HG03159 (cell line): Measurements from ENCODE around the gene TENT4B.

Source experiments
- ATAC-seq: cut with Tn5 transposase; IDR thresholded peaks from one replicate; pipeline ENCODE4 v1.9.1; 2021; ENCODE audit warnings: mild to moderate bottlenecking, moderate library complexity; ENCODE audit not compliant: unreplicated experiment

TENT4B gene

DNA sequence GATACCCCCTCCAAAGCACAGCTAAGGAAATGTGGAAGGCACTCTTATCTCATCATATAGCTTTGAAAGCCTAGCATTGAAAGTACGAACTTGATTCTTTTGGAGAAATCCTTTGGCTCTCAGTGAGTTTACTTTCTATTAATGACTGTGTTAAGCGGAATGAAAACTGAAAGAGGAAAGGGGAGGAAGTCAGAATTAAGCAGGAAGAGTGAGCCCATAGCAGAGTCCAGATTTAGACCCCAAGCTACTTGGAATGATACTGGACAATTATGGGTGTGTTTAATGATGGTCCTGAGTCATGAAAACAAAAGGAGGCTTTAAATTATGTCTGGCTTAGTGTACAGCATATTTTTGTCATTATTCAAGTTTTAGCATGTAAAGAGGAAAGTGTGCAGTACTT, 42.2 kb downstream of the TENT4B start:
- ATAC-seq: no peak

DNA sequence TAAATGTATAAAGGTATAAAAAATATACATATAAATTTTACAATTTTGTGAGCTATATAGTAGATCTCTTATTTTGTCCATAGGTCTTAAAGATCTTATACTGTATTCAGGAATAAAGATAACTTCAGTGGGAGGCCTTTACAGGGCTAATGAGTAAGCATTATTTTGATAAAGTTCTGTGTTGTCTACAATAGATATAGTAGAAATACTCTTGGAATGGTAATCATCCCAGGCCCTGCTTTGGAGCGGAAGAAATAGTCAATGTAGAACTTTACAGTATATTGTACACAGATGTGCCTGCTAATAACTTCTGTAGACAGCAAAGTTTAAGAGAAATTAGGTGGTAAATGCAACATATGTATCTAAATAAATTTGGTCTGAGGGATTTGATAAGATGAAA, 42.6 kb downstream of the TENT4B start:
- no peak for ATAC-seq

DNA sequence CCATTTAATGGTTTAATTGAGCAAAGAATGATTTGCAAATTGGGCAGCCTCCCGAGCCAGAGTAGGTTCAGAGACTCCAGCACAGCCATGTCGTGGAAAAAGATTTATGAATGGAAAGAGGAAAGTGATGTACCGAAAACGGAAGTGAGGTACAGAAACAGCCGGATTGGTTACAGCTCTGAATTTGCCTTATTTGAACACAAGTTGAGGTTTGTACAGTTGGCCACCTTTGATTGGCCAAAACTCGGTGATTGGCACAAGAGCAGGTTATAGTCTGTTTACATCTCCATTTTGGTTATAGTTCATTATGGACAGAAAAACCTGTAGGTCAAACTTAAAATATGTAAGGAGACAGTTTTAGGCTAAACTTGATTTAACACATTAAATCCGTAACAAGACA, 44.5 kb downstream of the TENT4B start:
- ATAC-seq: no peak

DNA sequence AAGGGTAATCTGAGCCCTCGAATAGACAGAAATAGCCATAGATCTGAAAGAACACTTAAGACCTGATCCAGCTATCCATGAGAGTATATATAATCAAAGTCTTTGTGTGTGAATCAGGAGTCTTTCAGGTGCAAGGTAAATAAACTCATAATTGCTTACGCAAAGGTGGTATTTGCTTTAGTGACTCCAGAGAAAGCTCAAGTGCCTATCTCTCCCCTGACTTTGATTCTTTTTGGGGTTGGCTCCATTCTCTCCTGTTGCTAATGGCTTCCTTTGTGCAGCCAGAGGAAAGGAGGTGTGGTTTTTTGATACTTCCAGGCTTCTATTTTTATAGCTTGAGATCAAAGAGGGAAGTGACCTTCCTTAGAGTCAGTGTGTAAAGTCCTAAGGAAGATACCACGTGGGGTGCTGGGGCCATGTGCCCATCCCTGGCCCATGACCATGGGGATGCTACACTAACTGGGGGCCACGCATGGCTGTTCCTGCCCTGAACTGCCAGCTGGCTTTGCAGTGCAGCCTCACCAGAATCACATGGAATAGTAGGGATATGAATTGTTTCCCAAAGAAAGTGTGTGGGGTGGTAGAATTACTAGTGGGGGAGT, 45.8 kb downstream of the TENT4B start:
- ATAC-seq: no peak

DNA sequence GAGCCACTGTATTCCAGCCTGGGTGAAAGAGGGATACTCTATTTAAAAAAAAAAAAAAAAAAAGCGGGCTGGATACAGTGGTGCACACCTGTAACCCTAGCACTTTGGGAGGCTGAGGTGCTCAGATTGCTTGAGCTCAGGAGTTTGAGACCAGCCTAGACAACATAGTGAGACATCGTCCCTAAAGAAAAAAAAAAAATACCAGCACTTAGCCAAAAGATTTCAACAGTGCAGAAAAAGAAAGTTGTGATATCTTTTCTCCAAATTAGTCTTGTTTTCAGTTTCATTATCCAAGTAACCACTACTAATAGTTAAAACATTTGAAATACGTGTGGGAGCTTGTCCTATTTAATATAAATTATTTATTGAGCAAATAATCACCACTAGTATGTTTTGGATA, 48.7 kb downstream of the TENT4B start:
- no peak for ATAC-seq

DNA sequence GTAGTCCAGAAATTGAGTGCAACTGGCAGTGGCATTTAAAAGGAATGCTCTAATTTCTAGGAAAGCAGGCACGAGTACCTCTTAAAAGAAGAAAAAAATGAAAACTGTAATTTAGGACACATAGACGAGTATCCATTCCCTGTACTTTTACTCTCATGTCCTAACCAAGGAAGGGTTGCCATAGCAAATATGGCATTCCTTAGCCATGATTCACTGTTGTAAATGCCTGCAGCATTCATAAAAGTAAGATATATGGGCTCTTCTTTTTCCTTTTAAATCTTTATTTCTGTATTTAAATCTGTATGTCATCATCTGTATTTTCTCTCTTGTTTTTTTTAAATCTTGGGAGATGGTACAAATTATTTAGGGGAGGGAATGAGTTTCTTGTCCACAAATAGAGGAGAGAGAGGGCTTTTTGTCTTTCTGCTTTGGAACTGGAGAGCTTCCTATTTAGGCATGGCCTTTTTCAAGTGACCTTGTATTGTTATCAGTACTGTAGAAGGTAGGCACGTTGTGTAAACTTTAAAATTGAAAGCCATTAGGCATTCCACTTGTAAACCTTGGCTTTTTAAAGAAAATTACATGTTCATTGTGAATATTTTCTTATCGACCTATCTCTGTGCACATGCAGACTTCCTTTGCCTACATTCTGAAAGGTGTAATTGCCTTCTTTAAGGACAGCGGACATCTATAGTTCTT, 50.0 kb downstream of the TENT4B start:
- no peak for ATAC-seq

DNA sequence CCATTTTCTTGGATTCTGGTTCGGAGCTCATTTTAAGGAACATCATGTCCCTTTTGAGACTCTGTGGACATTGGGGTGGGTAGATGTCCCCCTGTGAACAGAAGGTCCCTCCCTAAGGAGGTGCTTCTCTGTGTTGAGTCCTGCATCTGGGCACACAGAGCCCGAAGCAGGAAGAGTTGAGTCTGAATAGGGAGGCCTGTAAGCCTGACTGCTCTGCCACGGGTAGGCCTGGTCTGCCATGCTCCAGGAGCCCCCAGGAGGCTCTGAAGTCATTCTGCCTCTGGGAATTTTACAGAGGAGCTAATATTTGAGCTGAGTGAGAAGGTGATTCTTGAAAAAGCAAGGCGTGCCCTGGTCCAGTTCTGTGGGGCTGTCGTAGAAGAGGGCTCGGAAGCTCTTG, 50.6 kb downstream of the TENT4B start:
- no peak for ATAC-seq

DNA sequence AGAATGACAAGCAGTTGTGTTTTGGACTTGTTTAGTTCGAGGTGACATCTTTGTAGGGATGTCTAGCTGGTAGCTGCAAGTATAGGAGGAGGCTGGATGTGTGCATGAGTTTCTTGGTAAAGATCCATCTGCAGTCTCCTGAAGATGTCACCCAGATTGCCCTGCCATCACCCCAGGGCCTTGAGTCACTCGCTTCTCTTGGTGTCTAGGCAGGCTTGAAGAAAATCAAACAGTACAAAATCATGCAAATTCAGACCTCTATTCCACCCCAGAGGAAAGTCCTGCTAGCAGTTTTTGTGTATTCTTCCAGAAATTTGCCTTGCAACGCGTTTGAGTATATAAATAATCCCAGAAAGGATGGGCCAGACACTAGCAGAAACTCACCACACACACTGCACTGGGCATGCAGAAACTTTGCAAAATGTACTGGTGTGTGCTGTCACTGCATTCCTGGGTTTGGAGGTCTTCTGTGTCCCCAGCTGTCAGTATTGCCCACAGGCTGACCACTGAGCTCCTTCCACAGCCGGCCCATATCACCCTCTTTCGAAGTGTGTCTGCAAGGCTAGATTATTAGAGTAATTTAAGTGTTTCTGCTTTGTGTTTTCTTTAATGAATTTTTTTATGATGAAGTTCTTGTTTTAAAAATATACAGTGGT, 51.5 kb downstream of the TENT4B start:
- ATAC-seq: no peak

DNA sequence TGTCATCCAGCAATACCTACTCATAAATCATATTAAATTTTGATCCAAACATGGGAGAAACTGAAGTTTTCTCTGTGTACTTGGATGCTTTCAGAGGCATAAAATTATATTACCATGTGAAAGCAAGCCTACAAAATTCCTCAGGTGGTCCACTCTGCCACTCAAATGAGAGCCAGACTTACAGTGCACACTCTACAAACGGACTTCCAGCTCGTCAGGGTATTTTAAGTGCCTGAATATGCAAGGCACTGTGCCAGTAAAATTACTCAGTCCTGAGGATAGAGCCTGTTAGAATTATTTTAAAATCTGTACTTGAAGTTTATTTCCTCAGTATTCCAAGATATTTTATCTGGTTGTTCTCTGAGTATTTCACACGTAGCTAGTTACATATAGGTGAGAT, 54.5 kb downstream of the TENT4B start:
- ATAC-seq: no peak

DNA sequence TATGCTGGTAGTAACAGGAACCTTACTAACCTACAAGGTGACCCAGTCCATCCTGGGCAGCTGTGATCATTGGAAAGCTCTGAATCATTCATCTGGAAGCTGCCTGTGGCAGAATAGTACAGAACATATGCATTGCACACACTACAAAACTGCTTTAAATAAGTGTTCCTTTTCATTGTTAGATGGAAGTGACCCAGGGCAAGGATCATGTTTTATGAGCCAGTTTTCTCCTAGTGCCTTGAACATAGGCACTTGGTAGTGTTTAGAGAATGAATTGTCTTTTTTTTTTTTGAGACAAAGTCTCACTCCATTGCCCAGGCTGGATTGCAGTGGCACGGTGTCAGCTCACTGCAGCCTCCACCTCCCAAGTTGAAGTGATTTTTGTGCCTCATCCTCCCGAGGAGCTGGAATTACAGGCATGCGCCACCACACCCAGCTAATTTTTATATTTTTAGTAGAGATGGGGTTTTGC, 55.4 kb downstream of the TENT4B start:
- no peak for ATAC-seq

DNA sequence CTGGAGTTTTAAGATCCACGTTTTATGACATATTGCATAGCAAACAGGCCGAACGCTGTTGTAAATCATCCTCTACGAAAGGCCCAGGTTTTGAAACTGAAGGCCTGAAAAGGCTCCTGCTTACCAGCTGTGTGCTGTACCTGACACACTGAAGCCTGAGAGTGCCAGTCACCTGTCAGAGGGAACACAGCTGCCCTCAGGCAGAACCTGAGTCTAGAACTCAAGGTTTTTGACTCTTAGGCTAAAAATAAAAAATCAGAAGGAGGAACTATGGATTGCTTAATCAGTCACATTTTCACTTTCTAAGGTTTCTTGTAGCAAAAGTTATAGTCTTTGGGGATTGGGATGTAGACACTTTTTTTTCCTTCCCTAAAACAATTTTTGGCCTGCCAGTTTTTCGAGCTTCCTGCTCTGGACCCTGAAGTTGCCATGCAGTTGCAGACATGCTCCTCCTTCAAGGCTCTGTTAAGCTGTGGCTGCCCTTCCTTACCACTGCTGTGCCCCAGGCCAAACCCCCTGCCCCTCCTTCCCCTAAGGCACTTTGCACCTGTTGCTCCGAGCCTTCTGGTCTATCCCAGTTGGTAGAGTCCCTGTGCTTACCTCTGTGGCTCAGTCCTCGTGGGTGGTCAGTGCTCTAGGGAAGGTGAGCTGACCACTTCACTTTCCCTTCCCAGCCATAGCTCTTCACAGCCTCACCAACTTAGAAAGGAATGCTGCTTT, 56.6 kb downstream of the TENT4B start:
- ATAC-seq: no peak

DNA sequence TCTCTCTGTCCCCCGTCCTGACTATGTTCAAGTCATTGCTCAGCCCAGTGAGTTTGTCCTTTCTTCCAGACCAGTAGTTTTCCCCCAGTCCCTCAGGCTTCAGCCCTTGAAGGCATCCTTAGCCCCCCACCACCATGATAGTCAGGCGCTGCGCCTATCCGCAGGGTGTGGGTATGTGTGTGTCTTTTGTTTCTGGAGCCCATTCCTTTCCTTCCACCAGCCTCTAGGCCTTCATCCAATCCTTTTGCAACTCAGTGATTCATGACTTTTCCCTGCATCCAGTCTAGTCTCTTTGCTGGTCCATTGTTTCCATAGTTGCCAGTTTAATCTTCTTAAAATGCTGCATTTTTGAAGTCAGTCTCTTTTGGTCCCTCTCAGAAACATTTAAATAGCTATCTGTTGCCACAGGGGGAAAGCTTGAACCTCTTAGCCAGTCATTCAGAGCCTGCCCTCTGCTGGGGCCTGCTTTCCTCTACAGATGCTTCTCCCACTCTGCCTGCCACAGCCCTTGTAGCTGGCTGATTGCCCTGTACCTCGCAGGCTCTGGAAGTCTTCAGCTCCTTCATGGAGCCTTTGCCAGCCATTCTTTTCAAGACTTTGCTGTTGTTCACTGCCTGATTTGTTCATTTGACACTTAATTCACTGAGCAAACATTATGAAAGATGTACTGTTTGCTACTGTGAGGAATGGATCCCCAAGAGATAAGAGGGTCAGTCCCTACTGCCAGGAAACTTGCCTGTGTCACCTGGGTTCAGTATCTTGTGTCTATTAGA, 57.3 kb downstream of the TENT4B start:
- peak; percentile 84 for ATAC-seq

DNA sequence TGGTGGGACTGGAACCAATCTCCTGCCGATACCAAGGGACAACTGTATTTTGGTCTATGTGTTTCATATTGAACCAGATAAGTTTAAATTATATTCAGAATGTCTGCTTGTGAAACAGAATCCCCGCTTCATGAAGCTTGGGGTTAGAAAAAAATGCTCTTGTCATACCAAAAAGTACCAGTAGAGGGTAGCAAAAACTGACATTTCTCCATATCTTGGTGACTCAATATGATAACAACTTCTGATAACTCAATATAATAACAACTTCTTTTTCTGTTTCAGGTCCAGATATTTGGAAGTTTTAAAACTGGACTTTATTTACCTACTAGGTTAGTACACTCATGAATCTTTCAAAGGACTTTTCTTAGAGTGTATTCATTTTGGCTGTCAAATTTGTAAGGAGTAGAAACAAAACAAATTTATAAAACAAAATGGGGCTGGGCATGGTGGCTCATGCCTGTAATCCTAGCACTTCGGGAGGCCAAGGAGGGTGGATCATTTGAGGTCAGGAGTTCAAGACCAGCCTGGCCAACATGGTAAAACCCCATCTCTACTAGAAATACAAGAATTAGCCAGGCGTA, 60.9 kb downstream of the TENT4B start:
- no peak for ATAC-seq

DNA sequence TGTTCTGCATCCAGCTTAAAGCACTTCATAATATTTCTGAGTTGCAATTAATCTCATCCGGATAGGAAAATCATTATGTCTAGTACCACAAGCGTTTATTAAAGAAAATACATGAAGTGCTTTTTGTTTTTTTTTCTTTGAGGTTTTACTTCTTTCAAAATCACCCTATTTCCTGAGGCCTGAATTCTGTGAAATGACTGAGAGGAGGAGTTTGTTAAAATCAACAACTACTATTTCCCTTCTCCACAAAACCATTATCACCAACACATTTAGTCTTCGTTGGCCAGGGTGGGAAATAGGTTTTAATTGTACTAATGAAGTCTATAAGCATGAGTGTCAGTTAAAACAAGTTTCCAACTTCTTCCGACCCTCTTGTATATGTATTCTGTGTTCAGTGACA, 62.6 kb downstream of the TENT4B start:
- ATAC-seq: no peak

DNA sequence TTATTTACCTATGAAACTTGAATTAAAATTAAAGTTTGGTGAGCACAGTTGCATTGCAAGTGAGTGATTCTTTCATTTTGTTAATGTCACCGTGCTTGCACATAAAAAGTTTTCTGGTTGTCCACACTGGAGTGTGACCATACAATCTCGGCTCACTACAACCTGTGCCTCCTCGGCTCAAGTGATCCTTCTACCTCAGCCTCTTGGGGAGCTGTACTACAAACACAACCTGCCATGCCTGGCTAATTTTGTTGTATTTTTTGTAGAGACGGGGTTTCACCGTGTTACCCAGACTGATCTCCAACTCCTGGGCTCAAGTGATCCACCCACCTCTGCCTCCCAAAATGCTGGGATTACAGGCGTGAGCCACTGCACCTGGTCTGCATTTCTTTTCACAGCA, 63.1 kb downstream of the TENT4B start:
- ATAC-seq: no peak

DNA sequence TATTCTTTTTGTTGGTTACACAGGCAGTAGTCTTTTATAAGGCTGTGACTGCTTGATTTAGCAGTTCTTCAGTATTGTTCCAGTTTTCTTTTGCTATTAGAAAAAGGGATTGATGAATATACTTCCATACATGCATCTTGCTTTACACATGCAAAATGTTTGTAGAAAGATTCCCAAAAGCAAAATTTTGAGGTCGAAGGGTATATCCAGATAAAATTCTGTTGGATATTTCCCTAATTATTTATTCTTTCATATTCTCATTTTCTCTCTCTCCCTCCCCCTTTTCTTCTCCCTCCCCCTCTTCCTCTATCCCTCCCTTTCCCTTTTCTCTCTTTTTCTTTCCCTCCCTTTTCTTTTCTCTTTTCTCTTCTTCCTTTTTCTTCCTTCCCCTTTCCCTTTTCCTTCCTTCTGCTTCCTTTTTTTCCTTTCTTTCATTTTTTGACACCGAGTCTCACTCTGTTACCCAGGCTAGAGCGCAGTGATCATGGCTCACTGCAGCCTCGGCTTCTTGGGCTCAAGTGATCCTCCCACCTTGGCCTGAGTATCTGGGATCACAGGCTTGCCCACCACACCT, 66.4 kb downstream of the TENT4B start:
- no peak for ATAC-seq

DNA sequence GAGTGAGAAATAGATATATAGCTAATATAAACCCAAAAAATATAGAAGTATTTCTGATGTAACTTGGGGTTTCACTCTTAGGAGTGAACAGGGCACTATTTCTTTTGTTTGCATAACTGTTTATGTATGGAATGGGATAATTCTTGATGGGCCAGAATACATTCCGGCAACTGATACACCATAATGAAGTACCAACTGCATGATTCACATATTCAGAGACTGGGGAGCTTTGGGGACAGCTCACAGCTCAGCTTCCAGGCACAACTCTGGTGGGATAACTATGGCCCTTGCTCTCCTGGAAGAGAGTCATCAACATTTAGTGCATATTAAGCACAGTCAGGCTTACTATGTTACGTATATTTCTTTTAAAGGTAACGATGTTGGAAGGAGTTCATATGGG, 71.2 kb downstream of the TENT4B start:
- no peak for ATAC-seq

DNA sequence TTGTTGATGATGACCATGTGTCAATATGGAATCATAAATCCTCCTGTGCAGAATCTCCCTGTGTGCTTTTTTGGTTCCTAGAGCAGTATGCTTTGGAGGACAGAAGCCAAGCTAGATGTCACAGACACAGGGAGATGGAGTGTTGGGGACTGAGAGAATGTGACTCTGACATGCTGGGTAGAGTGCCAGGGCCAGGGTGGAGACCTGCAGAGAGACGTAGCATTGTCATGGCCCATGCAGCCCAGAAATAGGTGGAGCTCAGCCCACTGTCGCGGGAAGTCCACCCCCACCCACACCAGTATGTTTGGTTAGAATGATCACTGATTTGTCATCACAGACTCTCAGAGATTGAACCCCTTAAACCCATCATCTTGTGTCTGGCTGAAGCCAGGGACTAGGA, 74.0 kb downstream of the TENT4B start:
- ATAC-seq: no peak

DNA sequence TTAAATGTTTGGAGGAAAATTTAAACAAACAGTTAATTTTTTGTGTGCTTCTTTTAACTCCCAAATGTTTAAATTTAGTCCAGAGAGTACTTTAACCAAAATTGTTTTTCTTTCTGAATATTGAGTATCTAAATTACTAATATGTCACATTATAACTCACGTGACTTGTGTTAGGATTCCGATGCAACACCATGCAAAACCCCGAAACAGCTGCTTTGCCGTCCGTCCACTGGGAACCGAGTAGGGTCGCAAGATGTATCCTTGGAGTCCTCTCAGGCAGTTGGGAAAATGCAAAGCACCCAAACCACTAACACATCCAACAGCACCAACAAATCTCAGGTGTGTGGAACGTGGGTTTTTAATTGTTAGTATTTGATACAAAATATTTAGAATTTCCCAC, 74.6 kb downstream of the TENT4B start:
- no peak for ATAC-seq

DNA sequence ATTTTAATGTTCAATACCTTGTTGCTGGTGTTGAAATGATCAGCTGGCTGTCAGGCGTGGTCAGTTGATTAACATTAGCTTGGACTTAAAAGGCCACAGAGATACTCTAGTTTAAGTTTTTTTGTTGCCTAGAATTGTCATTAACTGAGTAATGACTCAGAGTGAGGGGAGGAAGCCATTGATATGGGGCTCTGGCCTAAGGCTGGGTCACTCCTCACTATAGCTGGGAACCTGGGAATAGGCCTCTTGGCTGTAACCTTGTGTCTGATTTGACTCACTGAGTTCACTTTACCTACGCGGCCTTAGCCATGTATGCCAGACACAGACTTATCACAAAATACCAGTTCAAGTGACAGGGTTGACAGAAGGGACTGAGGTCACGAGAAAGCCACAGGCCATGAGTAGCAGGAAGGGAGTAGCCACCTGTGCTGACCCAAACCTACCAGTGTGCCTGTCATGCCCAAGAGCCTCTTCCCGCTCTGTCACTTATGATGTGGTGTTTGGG, 75.3 kb downstream of the TENT4B start:
- no peak for ATAC-seq
